ENCODE data around the gene HOOK2.
A peak's percentile ranks its signal among the peaks of the same experiment; 100 is the strongest.
"Not testable (repeated sequence)": the region's sequence is repeated elsewhere in the genome, so short reads cannot be mapped to it uniquely, and the experiment has no call there.

HOOK2 gene

DNA sequence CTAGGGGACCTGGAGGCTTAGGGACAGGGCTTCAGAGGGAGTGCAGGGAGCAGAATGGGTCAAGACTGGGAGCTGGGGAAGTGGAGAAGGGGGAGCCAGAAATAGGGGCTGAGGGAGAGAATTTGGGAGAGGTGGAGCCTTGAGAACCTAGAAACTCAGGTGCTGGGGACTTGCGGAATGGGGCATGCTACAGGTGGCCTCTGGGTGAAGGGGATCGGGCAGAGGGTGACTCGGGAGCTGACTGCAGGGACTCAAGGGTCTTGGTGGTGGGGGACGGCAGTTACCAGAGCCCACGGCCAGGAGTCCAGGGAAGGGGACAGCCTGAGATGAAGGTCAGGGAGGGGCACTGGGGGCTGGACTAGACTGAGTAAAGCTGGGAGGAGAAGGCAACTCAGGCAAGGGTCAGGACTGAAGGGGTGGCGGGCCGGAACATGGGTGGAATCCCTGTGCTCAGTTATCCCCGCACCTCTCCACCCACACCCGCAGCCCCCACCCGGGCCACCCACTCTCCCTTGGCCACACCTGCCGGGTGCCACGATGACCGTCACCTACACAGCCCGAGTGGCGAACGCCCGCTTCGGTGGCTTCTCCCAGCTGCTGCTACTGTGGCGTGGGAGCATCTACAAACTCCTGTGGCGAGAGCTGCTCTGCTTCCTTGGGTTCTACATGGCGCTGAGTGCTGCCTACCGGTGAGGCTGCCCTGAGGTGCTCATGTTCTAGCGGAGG, 23.1 kb downstream of the HOOK2 start:
- no peak for DNase-seq (ENCODE audit: low read depth)

DNA sequence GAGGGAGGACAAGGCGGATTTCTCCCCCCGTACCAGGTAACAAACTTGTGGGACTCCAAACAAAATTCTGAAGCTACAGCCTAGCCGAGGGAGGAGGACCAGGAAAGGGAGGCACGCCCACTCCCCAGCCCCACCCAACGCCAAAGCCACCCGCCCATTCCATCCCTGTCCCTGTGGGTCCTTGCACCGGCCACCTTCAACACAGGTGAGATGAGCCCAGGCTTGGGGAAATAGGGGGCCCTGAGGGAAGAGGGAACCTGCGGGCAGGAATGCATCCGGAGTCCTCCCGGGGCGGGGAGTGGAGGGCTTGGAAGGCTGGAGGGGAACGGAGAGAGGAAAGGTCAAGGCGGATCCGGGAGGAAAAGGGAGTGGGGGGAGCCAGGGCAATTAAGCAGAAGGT, 23.7 kb downstream of the HOOK2 start, which contains the start of gene BEST2:
TSS of gene BEST2 (plus strand) at position 157 of the 400 bp plus-strand sequence. CDS start 802 bp downstream, outside the sequence.
- DNase-seq (ENCODE audit: low read depth) = no peak

DNA sequence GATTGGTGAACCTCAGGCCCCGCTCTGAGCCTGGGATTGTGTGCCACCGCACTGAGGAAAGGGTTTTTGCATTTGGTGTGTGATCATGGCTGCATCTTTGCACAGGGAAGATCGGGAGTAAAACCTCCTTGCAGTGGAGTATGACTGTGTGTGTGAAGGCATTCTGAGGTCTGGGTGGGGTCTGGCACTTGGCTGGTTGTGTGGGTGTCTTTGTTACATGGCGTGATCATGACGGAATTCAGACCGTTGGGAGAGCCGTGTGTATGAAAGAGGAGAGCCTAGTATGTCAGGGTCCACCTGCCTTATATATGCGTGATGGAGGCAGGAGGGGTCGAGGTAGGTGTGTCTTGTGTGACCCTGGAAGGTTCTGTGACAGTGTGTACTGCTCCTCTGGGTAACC, 24.5 kb downstream of the HOOK2 start:
- no peak for DNase-seq (ENCODE audit: low read depth)

DNA sequence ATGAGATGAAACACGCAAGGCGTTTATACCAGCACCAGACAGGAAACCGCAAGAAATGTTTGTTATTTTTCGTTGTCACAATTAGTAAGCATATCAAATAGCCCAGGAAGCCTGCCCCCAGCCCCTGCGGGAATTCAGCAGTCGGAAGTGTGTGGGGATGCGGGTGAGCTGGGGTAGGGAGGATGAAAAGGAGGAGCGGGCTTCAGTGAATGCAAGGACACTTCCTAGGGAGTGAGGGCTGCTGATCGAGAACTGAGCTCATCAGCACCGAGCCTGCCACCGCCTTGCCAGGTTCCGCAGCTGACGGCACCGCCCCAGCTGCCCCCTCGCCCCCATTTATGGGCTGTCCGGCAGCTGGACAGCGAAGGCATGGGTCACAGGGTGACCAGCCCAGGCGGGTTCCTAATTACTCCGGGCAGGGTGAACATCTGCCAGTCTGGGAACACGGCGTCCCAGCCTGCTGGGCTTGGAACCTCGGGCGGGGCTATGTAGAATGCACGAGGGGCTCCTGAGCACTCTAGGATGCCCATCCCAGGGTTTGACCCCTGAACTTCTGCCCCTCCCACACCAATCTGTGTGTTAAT, 25.3 kb downstream of the HOOK2 start:
- no peak for DNase-seq (ENCODE audit: low read depth)

DNA sequence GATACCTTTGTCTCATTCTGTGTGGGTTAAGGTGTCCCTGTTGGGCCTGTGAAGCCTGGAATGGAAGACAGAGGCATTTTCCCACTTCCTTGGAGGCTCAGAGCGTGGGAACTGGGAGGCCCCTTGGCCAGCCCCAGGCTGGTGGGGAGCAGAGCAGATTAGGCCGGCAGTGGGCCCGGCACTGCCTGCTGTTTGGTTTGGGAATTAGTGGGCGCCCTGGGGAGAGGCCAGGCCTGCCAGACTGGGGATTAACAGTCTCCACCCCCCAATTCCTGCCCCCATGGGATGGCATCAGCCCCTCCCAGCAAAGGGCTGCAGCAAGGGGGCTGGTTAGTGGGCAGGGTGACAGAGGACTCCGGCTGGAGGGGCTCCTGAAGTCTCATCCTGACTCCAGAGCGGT, 26.9 kb downstream of the HOOK2 start:
- DNase-seq (ENCODE audit: low read depth) = no peak

DNA sequence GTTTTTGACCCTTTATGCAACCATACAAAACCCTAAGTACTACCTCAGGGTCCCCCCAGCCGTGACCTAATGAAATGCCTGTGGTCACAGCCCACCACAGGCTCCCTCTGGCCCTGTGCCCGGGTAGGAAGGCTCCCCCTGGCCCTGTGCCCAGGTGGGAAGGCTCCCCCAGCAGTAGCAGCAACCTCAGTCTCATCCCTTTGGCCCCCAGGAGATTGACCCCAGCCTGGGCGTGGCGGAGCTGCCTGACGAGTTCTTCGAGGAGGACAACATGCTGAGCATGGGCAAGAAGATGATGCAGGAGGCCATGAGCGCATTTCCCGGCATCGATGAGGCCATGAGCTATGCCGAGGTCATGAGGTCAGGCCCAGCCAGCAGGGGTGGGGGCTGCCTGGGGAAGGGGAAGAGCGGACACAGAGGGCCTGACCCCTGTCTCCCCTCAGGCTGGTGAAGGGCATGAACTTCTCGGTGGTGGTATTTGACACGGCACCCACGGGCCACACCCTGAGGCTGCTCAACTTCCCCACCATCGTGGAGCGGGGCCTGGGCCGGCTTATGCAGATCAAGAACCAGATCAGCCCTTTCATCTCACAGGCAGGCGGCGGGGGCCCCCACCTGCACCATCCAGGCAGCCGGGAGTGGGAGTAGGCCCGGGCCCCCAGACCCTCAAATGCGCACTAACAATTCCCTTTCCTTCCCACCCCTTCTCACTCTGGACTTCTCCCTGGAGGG, 30.0 kb downstream of the HOOK2 start:
- no peak for DNase-seq (ENCODE audit: low read depth)

DNA sequence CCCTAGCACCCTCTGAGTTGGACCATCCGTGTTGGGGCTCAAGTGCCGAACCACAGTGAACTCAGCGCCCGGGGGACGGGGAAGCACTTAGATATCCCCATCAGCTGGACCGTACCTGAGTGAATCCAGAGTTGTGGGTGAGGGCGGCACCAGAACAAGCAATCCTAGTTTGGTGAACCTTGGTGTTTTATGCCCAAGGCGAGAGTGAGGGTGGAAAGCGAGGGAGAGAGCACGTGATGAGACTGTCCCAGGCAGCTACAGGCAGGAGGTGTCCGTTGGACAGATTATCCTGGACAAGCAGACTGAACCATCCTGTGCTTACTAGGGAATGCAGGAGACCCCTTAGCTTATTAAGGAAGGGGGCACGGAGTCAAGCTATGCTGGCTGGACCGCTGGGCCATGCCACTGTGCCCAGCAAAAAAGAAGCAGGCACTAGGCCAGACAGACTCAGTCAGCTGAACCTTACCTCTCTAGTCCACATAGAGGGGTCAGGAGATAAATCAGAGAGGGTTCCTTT, 37.5 kb downstream of the HOOK2 start:
- no peak for DNase-seq (ENCODE audit: low read depth)

DNA sequence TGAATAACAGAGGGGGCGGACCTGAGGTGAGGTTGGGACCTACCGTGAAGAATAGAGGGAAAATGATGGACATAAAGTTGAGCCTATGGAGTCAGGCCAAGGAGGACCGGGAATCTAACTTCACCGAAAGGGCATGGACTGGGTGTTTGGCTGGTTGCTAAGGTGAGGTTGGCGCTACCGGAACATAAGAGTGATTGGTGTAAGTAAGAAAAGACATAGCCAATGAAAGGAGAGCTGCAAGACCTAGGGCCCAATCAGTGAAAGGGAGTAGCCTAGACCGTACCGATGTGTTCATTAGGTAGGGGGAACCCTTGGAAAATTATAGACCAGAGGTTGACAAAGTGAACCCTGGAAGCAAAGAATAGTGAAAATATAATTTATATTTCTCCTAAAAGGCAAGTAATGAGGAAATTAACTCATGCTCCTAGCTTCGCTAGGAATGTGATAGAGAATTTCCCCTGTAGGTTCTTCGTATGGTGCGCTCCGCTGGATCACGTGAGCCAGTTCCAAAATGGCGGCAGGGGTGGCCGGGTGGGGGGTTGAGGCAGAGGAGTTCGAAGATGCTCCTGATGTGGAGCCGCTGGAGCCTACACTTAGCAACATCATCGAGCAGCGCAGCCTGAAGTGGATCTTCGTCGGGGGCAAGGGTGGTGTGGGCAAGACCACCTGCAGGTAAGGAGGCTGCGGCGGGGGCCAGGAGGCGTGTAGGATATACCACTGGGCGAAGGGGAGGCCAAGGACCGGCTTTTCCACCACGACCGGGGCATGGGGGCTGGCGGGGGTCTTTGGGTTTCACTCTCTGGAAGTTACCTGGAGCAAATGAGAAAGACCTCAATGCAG, 38.1 kb downstream of the HOOK2 start, which contains the start of gene GET3:
TSS of gene GET3 (plus strand) at position 503 of the 840 bp plus-strand sequence. CDS start at position 512, 9 bp downstream.
- peak; percentile 98 for DNase-seq (ENCODE audit: low read depth)

DNA sequence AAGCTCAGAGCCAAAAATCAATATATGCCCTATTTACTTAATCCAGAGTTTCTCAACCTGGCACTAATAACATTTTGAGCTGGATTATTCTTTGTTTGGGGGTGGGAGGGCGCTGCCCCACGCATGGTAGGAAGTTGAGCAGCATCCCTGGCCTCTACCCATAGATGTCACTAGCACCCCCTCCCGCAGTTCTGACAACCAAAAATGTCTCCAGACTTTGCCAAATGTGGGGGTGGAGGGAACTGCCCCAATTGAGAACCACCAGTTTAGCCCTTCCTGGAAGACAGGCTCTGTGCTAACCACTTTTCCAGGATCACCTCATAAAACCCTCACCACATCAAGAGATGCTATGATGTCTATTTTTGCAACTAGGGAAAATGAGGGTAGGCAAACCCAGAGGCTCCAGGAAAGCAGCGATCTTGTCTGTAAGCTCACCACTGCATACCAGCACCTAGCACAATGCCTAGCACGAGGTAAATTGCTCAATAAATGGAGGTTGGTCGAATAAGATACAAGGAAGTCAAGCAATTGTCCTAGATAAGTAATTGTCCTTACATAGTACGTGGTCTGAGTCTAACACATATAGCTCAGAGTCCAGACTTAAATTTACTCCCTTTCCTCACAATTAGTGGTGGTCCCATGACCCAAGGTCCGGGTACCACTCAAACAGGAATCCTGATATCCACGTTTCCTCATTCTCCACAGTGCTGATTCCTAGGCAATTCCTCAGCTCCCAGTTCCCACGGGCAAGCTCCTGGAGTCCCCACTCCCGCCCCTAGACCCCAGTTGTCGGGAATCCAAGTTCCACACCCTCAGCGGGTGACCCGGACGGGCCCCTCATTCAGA, 41.8 kb downstream of the HOOK2 start:
- no peak for DNase-seq (ENCODE audit: low read depth)

DNA sequence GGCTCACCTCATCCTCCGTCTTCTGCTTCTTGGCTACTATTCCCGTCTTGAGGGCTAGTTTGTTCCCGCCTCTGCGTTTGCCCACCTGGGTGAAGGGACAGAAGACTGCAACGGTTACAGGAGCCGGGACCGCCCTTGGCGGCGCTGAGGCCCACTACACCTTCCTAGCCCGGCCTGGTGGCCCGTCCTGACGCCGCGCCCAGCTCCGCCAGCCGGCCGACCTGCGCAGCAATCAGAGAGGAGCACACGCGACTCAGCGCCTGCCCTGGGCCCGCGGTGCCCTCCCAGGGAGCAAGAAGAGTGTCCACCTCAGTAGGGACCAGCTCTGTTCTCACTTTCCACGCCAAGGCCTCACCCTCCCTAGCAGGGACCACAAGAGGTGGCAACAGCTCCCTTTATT, 44.0 kb downstream of the HOOK2 start:
- no peak for DNase-seq (ENCODE audit: low read depth)

DNA sequence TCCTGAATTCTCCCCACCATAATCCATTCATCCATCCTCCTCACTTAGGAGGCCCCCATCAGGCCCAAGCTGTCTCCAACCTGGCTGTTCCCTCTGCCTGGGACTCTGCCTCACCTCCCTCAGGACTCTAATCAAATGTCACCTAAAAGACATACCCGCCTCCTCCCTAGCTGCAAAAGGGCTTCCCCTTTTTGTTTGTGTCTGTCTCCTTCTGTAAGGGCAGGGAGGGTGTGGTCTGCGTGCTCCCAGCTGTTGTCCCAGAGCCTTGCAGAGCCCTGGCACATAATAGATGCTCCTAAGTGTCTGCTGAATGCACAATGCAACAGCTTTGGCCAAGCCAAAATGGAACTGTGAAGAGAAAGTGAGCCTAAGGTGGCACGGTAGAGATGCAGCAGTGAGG, 45.3 kb downstream of the HOOK2 start:
- DNase-seq (ENCODE audit: low read depth) = no peak

DNA sequence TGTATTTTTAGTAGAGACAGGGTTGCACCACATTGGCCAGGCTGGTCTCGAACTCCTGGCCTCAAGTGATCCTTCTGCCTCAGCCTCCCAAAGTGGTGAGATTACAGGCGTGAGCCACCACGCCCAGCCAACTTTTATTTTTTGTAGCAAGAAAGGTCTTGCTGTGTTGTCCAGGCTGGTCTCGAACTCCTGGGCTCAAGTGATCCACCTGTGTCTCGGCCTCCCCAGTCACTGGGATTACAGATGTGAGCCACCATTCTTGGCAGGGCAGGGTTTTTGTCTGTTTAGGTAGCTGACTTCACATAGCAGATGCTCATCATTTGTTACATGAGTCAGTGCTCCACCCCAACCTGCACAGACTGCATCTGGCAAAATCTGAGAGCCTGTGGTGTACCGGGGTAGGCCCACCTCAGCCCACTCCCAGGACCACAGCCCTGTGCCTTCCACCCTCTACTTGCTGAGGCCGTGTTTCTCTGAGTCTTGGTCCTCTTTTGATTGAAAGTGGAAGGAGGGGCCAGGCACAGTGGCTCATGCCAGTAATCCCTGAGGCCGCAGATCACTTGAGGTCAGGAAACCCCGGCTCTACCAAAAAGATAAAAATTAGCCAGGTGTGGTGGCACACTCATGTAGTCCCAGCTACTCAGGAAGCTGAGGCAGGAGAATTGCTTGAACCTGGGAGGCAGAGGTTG, 47.5 kb downstream of the HOOK2 start:
- DNase-seq (ENCODE audit: low read depth) = no peak

DNA sequence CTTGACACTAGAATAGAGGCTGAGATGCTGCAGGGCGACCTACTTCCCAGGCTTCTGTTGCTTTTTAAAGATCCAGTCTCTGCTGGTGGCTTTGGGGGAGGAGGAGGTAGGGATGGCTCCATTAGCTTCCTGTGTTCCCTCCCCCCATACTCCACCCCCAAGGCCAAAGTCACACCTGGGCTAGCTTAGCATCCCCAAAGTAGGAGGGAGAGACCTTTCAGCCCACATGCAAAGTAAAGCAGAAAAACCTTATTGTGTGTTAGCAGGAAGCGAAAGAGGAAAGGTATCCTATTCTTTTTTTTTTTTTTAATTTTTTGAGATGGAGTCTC, 48.4 kb downstream of the HOOK2 start:
- no peak for DNase-seq (ENCODE audit: low read depth)

DNA sequence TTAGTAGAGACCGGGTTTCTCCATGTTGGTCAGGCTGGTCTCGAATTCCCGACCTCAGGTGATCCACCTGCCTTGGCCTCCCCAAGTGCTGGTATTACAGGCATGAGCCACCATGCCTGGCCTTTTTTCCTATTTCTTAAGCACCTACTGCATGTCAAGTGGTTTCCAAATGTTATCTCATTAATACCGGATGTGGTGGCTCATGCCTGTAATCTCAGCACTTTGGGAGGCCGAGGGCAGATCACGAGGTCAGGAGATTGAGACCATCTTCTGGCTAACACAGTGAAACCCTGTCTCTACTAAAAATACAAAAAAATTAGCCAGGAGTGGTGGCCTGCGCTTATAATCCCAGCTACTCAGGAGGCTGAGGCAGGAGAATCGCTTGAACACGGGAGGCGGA, 49.7 kb downstream of the HOOK2 start:
- DNase-seq (ENCODE audit: low read depth) = not testable (repeated sequence)

DNA sequence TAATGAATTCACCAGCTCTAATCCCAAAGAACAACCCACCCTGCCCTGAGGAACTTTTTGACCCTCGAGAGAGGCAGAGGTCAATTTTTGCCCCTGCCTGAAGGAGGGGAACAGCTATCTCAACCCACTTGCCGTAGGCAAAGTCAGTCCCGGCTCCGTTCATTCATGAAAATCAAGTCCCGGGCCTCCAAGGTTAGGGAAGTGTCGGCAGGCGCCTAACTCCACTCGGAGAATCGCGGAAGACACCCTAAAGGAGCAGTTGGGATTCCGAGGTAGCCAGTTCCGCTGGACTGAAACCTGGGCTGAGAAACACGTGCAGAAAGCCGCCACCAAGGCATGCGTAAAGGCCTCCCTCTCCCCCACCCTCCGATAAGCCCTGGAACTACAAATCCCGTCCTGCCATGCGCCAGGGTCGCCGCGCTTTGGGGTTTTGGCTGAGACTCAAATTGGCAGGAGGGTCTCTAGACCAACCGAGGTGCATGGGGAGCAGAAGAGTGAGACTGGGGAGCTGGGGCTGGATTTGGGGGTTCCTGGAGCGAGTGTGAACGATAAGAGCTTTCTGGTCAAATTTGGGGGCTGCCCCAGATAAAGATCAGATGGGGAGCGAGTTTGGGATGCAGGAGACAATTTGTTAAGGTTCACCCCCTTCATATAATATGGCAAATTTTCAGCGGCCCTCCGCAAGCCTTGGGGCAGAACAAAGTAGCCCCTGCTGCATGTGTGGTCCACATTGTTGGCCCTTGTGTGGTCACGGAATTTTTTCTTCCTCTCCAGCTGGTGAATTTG, 51.5 kb downstream of the HOOK2 start, which contains the start of gene TNPO2:
TSS of gene TNPO2 (minus strand) at position 292 of the 786 bp plus-strand sequence. CDS start 2,955 bp downstream, outside the sequence.
- no peak for DNase-seq (ENCODE audit: low read depth)

DNA sequence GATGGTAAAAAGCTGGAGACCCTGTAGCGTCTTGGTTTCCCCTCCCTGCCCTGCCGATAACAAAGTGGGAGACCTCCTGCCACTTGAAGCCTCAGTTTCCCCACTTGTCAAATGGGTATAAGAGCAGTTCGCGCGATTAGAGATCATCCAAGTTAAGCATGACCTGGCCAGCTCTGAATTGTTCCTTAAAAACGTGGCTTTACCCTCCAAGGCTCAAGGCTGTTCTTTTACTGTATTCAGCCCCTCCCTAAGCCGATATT, 52.0 kb downstream of the HOOK2 start:
- DNase-seq (ENCODE audit: low read depth) = no peak

DNA sequence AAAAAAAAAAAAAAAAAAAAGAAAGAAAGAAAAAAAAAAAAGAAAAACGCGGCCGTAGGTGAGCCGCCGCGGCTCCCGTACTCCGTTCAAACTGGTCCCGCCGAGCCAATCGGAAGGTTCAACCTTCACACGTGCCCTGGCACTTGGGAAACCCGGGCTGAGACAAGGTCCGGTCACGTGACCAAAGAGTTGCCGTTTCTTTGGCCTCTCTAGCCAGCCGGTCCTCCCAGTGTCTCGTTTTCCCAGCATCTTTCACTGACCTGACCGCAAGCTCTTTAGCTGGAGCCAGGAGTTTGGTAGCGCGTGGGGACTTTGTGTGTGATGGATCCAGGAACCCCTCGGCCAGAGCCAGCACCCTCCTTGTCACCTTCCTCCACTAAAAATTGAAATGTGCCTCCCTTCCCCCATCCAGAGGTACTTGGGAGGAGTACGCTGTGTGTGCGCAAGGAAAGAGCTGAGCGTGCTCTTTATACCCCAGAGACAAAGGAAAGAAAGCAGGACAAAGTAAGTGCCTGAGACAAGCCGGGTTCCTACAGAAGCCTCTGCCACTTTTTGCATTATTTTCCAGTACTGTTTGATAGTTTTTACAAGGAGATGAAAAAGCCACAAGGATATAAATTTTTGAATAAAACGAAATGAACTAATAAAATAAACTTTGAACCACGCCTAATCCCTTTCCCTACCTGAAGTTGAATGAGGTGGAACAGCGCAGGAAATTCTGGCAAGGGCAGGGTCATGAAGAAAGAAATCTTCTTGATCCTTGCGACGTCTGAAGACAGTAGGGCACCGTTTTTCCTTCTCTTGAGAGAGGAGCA, 52.6 kb downstream of the HOOK2 start:
- peak; percentile 95 for DNase-seq (ENCODE audit: low read depth)

DNA sequence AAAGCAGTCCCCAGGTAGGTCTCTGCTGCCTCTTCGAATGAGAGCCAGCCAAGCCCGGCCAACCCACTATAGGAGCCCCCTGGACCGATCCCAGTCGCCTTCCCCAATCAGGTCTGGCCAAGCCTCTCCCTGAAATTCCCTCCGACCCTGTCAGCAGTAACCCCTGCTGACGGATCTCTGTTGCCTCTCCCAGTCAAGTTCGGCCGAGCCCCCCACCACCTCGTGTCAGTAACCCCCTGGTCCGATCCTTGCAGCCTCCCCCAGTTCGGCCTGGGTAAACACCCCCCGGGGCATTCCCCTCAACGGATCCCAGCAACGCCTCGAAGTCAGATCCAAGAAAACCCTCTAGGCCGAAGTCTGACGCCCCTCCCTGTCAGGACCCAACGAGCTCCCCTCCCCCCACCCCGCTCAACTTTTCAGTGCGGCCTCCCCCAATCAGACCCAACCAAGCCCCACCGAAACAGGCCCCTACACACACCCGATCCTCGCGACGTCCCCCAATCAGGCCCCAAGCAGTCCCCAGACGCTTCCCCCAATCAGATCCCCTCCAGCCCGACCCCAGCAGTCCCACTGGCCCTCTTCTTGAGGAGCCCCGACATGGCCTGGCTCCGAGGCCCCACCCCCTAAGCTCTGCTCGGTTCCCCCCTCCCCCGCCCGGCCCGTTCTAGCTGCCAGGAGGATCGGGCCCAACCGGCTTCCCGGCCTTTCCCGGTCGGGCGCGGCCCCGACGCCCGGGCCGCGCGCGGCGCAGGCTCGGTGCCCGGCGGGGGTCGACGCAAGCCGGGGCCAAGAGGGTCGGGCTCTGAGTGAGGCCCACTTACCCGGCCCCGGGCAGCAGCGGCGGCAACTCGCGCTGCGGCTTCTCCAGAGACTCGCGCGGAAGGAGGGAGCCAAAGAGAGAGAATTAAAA, 53.4 kb downstream of the HOOK2 start:
- DNase-seq (ENCODE audit: low read depth) = no peak

Data from HS-5 (cell line).